RWPE2 (cell line): ENCODE measurements around the gene MACROD2.

ENCODE experiments used
- ATAC-seq: fragments of 200-7000 bp; cut with Tn5 transposase; 3 replicates; pipeline ENCODE4 v1.9.1; 2021; ENCODE audit warnings: low read depth
- DNase-seq: peaks from one replicate; pipeline ENCODE4 v3.0.0-alpha.2; 2020; ENCODE audit warnings: low spot score
- H3K27ac ChIP-seq: fragments of 450-650 bp; 2 replicates; pipeline ENCODE4 v1.5.1; 2017; ENCODE audit warnings: mild to moderate bottlenecking; ENCODE audit not compliant: poor library complexity, severe bottlenecking
- H3K27me3 ChIP-seq: fragments of 250-450 bp; sonication (Bioruptor Pico); 2 replicates; pipeline ENCODE4 v1.5.1; 2021; ENCODE audit warnings: mild to moderate bottlenecking, moderate library complexity; ENCODE audit not compliant: insufficient read depth, poor library complexity, severe bottlenecking
- H3K36me3 ChIP-seq: fragments of 250-450 bp; sonication (Bioruptor Pico); 2 replicates; pipeline ENCODE4 v1.5.1; 2020; ENCODE audit warnings: low read depth, mild to moderate bottlenecking, moderate library complexity
- H3K4me1 ChIP-seq: fragments of 250-450 bp; sonication (Bioruptor Pico); 2 replicates; pipeline ENCODE4 v1.5.1; 2021; ENCODE audit warnings: mild to moderate bottlenecking, moderate library complexity; ENCODE audit not compliant: insufficient read depth, poor library complexity, severe bottlenecking
- H3K4me3 ChIP-seq: fragments of 250-450 bp; sonication (Bioruptor Pico); 2 replicates; pipeline ENCODE4 v1.5.1; 2021; ENCODE audit warnings: mild to moderate bottlenecking, moderate library complexity; ENCODE audit not compliant: severe bottlenecking
- H3K9me3 ChIP-seq: fragments of 250-450 bp; sonication (Bioruptor Pico); 2 replicates; pipeline ENCODE4 v1.5.1; 2021; ENCODE audit warnings: mild to moderate bottlenecking, moderate library complexity; ENCODE audit not compliant: severe bottlenecking
- TF ChIP-seq, protein P1 (sequence below): fragments of 450-650 bp; IDR thresholded peaks from one replicate; pipeline ENCODE4 v1.5.1; 2017; ENCODE audit warnings: mild to moderate bottlenecking, moderate library complexity; ENCODE audit not compliant: poor library complexity, severe bottlenecking

MACROD2 gene

DNA sequence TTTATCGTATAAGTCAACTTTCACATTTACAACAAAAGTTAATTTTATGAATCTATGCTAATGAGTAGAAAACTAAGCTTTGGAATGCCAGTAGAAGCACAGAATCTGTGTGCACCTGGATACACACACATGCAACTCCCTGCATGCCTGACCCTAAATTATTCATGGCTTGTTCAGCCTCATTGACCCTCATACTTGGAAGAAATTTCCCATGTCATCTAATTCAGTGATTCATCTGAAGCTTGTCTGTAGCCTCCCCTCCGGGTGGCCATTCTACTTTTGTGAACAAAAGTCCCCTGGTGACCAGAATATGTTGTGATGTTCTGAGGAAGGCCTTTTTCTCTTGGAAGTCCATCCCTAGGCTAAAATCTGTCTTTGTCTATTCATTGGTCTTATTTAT is 1499.5 kb downstream of the MACROD2 start:
- Histone ChIP-seq H3K9me3 (no peaks in the 10 kb centered on the region), H3K36me3 (no peaks in the 10 kb centered on the region), H3K27ac (no peak overlapping the region), H3K27me3 (peaks cover 2% of the 10 kb centered on the region), H3K4me3 (no peak overlapping the region), H3K4me1 (no peaks in the 10 kb centered on the region)
- no peak for ATAC-seq
- no peak for DNase-seq
- TF ChIP-seq, protein P1, sequence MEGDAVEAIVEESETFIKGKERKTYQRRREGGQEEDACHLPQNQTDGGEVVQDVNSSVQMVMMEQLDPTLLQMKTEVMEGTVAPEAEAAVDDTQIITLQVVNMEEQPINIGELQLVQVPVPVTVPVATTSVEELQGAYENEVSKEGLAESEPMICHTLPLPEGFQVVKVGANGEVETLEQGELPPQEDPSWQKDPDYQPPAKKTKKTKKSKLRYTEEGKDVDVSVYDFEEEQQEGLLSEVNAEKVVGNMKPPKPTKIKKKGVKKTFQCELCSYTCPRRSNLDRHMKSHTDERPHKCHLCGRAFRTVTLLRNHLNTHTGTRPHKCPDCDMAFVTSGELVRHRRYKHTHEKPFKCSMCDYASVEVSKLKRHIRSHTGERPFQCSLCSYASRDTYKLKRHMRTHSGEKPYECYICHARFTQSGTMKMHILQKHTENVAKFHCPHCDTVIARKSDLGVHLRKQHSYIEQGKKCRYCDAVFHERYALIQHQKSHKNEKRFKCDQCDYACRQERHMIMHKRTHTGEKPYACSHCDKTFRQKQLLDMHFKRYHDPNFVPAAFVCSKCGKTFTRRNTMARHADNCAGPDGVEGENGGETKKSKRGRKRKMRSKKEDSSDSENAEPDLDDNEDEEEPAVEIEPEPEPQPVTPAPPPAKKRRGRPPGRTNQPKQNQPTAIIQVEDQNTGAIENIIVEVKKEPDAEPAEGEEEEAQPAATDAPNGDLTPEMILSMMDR, result no peak

DNA sequence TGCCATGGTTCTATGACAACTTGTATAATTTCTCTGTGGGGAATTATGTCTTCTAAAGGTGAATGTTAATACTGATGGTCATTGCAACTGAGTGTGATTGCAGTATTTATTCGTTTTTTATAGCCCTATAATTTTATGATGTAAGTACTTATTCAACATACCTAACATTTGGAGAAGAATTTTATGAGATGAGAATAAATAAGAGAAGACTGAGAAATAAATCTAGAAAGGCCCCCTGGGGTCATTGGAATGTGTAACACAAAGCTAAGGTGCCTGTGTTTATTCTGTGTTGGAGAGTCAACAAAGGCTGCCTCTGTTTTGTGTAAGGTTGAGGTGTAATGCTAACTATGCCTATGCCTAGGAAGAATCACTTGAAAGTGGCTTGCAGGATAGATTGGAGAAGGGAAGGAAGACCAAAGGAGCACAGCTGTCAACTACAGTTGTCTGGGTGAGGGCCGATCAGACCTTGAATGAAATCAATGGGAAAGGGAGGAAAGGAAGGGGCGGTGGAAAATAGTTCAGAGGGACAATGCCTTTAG is 1501.3 kb downstream of the MACROD2 start:
- Histone ChIP-seq H3K27ac (no peak overlapping the region), H3K27me3 (peaks cover 2% of the 10 kb centered on the region), H3K36me3 (no peaks in the 10 kb centered on the region), H3K4me3 (no peak overlapping the region), H3K9me3 (no peaks in the 10 kb centered on the region), H3K4me1 (no peaks in the 10 kb centered on the region)
- DNase-seq (no peak), ATAC-seq (no peak)
- TF ChIP-seq, protein P1, result no peak

DNA sequence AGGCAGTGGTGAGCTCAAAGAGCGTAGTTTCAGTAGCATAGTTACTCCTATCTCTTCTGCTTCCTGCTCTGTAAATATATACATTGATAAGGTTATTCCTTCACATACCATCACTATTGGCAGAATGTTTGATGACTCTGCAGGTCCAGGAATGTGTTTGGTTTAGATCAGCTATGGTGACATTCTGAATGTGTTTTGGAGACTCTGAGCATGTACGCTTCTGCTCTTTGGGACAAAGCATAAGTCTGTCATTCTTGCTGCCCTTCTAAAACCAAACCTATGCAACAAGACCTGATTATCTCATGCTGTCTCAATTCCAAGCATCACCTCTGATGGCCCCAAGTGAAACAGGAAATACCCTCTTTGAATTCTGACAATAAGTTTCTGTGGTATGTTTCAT is 1503.6 kb downstream of the MACROD2 start:
- Histone ChIP-seq H3K9me3 (no peaks in the 10 kb centered on the region), H3K4me3 (no peak overlapping the region), H3K36me3 (no peaks in the 10 kb centered on the region), H3K27me3 (no peaks in the 10 kb centered on the region), H3K27ac (no peak overlapping the region), H3K4me1 (no peaks in the 10 kb centered on the region)
- ATAC-seq (no peak), DNase-seq (no peak)
- TF ChIP-seq, protein P1, result no peak

DNA sequence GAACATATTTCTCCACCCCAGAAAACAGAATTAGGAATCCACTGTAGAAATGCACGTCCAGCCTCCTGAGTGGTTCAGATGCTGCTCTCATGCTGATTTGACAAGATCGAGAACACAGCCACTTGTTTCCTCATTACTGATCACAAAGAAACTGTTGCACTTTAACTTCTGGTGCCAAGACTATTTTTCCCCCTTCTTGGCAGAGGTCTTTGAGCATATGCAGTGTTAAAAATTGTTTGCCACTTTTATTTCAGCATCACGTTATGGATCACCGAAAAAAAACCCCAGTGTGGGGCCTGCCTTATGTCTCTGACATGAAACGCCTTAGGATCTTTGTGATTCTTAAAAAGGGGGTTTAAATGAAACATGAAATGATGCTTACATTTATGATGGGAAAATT is 1511.0 kb downstream of the MACROD2 start:
- no peaks in the 10 kb centered on the region for H3K27me3 ChIP-seq
- no peaks in the 10 kb centered on the region for H3K36me3 ChIP-seq
- no peaks in the 10 kb centered on the region for H3K9me3 ChIP-seq
- TF ChIP-seq, protein P1, result no peak
- no peak overlapping the region for H3K4me3 ChIP-seq
- DNase-seq (no peak), ATAC-seq (no peak)
- H3K4me1 ChIP-seq, result no peaks in the 10 kb centered on the region
- no peak overlapping the region for H3K27ac ChIP-seq

DNA sequence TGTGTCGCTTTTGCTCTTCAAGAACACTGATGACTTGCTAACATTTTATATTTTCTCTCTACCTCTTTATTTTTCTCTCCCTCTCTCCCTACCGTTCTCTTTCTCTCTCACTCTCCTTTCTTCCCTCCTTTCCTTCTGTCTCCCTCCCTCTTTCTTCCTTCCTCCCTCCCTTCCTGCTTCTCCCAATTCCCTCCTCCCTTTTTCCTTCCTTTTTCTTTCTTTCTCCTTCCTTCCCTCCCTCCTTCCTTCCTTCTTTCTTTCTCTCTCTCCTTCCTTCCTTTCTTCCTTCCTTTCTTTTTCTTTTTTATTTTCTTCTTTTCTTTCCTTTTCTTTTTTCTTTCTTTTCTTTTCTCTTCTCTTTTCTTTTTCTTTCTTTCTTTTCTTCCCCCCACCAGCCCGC is 1511.8 kb downstream of the MACROD2 start:
- ATAC-seq (no peak), DNase-seq (no peak)
- no peak overlapping the region for H3K27ac ChIP-seq
- H3K36me3 ChIP-seq, result no peaks in the 10 kb centered on the region
- H3K9me3 ChIP-seq, result no peaks in the 10 kb centered on the region
- no peaks in the 10 kb centered on the region for H3K27me3 ChIP-seq
- TF ChIP-seq, protein P1, result no peak
- H3K4me1 ChIP-seq, result no peaks in the 10 kb centered on the region
- no peak overlapping the region for H3K4me3 ChIP-seq
